PFSK-1 (cell line): ENCODE data around the gene TRPV4.

Source experiments
- FOXP2 ChIP-seq: optimal IDR thresholded peaks from 2 replicates; pipeline ENCODE3; 2011; ENCODE audit warnings: borderline replicate concordance, control low read depth, inconsistent platforms; ENCODE audit not compliant: insufficient read depth; ENCODE audit errors: extremely low read length, extremely low read depth
- POLR2AphosphoS5 ChIP-seq: IDR thresholded peaks from 2 replicates; pipeline ENCODE4 v1.6.1; 2012; ENCODE audit warnings: low read depth, mild to moderate bottlenecking, control low read depth, low read length, moderate library complexity
- REST ChIP-seq, 2 experiments: IDR thresholded peaks; 2 replicates each; pipeline versions ENCODE4 v1.6.1 to v1.8.0; 2011 to 2012; ENCODE audit warnings: low read depth in 2 of 2, low read length in 2 of 2, control low read depth in 1 of 2, inconsistent platforms in 1 of 2, mild to moderate bottlenecking in 1 of 2, moderate library complexity in 1 of 2; ENCODE audit not compliant: insufficient read depth in 1 of 2
- SIN3A ChIP-seq: IDR thresholded peaks from 2 replicates; pipeline ENCODE4 v1.6.1; 2012; ENCODE audit warnings: mild to moderate bottlenecking, low read length, moderate library complexity, borderline replicate concordance; ENCODE audit not compliant: insufficient read depth
- TAF1 ChIP-seq: IDR thresholded peaks from 2 replicates; pipeline ENCODE4 v1.6.1; 2012; ENCODE audit warnings: low read length, control low read depth, borderline replicate concordance; ENCODE audit not compliant: insufficient read depth

Gene TRPV4

GRCh38 chr12:109844983-109845823, 12.0 kb upstream of the TRPV4 start:
- TF ChIP-seq FOXP2 (peak; percentile 59), REST (IDR thresholded peaks at IDR 0.05; ENCODE audit: insufficient read depth in 1 of 2, low read depth in 2 of 2, low read length in 2 of 2) (no peak)

- TF ChIP-seq POLR2AphosphoS5 (no peak), SIN3A (no peak)
These were observed 10.9 kb upstream of the TRPV4 start for GRCh38 chr12:109844091-109844490.

DNA sequence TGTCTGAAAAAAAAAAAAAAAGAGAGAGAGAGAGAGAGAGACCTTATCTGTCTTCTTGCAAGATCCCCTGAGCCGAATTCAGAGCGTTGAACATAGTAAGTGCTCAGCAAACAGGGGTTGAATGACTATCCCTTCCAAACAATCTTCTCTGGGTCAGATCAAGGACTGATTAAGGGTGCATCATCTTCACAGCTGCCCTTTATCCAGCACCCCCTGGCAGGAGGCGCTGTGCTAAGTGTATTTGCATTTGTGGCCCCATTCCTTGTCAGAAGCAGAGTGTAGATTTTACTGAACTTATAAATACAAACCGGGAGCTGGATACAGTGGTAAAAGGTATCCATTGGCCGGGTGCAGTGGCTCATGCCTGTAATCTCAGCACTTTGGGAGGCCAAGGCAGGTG, 8.8 kb upstream of the TRPV4 start:
- TF ChIP-seq TAF1 (no peak), REST (IDR thresholded peaks at IDR 0.05; ENCODE audit: insufficient read depth in 1 of 2, low read depth in 2 of 2, low read length in 2 of 2) (no peak), POLR2AphosphoS5 (no peak), FOXP2 (no peak), SIN3A (no peak)

DNA sequence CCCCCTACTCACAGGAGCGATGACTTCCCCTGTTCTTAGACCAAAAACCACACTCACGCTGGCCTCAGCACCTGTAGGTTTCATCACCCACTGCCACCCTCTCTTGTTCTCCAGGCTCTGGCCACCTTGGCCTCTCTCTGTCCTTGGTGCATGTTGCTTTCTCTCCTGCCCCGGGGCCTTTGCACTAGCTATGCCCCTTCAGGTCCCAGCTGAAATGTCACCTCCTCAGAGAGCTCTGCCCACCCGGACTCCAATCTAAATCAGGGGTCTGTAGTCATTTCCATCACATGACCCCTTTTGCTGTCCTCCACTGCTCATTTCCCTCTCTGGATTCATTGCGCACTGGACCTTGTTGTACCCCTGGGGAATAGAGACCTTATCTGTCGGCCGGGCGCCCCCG, 8.2 kb upstream of the TRPV4 start:
- TF ChIP-seq TAF1: no peak
- no peak for TF ChIP-seq REST (IDR thresholded peaks at IDR 0.05; ENCODE audit: insufficient read depth in 1 of 2, low read depth in 2 of 2, low read length in 2 of 2)
- TF ChIP-seq FOXP2: no peak
- TF ChIP-seq SIN3A: no peak
- no peak for TF ChIP-seq POLR2AphosphoS5

GRCh38 chr12:109840305-109841074, 7.3 kb upstream of the TRPV4 start:
- no peak for TF ChIP-seq SIN3A
- no peak for TF ChIP-seq POLR2AphosphoS5
- TF ChIP-seq TAF1: no peak
- no peak for TF ChIP-seq REST (IDR thresholded peaks at IDR 0.05; ENCODE audit: insufficient read depth in 1 of 2, low read depth in 2 of 2, low read length in 2 of 2)
- no peak for TF ChIP-seq FOXP2
